Endothelial cell (in vitro differentiated cells): ENCODE data around the gene LAMB1. TPM values are rescaled to one million over a fixed set of nuclear protein-coding genes. Genes with fewer than 3 reads are reported as not detected.

Experiments
- DNase-seq: peaks from one replicate; pipeline ENCODE4 v3.0.0; 2021; ENCODE audit warnings: low spot score
- H3K27ac Mint-ChIP-seq: one replicate; pipeline ENCODE4 v1.8.0; 2021; ENCODE audit warnings: mixed read lengths, inconsistent platforms; ENCODE audit not compliant: unreplicated experiment
- H3K27me3 Mint-ChIP-seq: one replicate; pipeline ENCODE4 v1.8.0; 2021; ENCODE audit warnings: mild to moderate bottlenecking, moderate library complexity, mixed read lengths, inconsistent platforms; ENCODE audit not compliant: unreplicated experiment
- H3K36me3 Mint-ChIP-seq: one replicate; pipeline ENCODE4 v1.8.0; 2021; ENCODE audit warnings: mild to moderate bottlenecking, low read depth, mixed read lengths, inconsistent platforms; ENCODE audit not compliant: unreplicated experiment
- H3K4me1 Mint-ChIP-seq: one replicate; pipeline ENCODE4 v1.8.0; 2021; ENCODE audit warnings: mild to moderate bottlenecking, mixed read lengths, inconsistent platforms; ENCODE audit not compliant: unreplicated experiment
- H3K4me3 Mint-ChIP-seq: one replicate; pipeline ENCODE4 v1.8.0; 2021; ENCODE audit warnings: mild to moderate bottlenecking, mixed read lengths, inconsistent platforms; ENCODE audit not compliant: unreplicated experiment
- H3K9me3 Mint-ChIP-seq: one replicate; pipeline ENCODE4 v1.8.0; 2021; ENCODE audit warnings: mixed read lengths, inconsistent platforms; ENCODE audit not compliant: unreplicated experiment
- total RNA-seq: library from RNA; stranded (reverse); fragmentation: NEBNext Ultra II Directional; extraction: Animal tissue kit (Norgen Biotek cat#: 25700); gene quantifications from one replicate; pipeline ENCODE4 v1.2.1, GENCODE V29; 2021; ENCODE audit not compliant: unreplicated experiment
- TF ChIP-seq, protein P1 (sequence below): fragments of 200-600 bp; sonication (generic); IDR thresholded peaks from one replicate; pipeline ENCODE4 v1.5.0; 2021; ENCODE audit warnings: antibody characterized with exemption; ENCODE audit not compliant: unreplicated experiment

Gene LAMB1
- total RNA-seq, 1 donor from 2014 or later, result 453 TPM

- H3K36me3 Mint-ChIP-seq, result peaks cover 85% of the 10 kb centered on the region
- H3K4me3 Mint-ChIP-seq, result no peak overlapping the region
- no peak overlapping the region for H3K27ac Mint-ChIP-seq
- H3K4me1 Mint-ChIP-seq, result peaks cover 34% of the 10 kb centered on the region
- peaks cover 5% of the 10 kb centered on the region for H3K27me3 Mint-ChIP-seq
- TF ChIP-seq, protein P1, sequence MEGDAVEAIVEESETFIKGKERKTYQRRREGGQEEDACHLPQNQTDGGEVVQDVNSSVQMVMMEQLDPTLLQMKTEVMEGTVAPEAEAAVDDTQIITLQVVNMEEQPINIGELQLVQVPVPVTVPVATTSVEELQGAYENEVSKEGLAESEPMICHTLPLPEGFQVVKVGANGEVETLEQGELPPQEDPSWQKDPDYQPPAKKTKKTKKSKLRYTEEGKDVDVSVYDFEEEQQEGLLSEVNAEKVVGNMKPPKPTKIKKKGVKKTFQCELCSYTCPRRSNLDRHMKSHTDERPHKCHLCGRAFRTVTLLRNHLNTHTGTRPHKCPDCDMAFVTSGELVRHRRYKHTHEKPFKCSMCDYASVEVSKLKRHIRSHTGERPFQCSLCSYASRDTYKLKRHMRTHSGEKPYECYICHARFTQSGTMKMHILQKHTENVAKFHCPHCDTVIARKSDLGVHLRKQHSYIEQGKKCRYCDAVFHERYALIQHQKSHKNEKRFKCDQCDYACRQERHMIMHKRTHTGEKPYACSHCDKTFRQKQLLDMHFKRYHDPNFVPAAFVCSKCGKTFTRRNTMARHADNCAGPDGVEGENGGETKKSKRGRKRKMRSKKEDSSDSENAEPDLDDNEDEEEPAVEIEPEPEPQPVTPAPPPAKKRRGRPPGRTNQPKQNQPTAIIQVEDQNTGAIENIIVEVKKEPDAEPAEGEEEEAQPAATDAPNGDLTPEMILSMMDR, result no peak
- no peaks in the 10 kb centered on the region for H3K9me3 Mint-ChIP-seq
- no peak for DNase-seq
These were observed 54.1 kb downstream of the LAMB1 start for GRCh38 chr7:107948645-107949442.

DNA sequence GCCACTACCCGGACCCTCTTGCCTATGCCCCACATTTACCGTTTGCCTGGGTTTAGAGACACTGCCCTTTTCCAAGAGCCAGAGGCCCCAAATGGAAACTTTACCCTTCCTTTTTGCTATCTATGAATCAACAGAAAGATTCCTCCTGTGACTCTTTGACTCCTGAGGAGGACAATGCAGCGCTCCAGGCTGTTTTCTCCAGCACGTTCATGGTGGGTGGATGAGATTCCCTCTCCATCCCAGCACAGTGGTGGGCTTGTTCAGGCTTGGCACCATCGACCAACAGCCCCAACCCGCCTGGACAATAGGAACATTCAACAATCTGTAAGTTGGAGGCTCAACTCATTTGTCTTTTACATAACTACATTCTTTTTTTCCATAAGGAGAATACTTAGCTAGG lies 56.1 kb downstream of the LAMB1 start:
- TF ChIP-seq, protein P1, result no peak
- no peaks in the 10 kb centered on the region for H3K9me3 Mint-ChIP-seq
- H3K4me1 Mint-ChIP-seq, result peaks cover 43% of the 10 kb centered on the region
- peaks cover 5% of the 10 kb centered on the region for H3K27me3 Mint-ChIP-seq
- peaks cover 83% of the 10 kb centered on the region for H3K36me3 Mint-ChIP-seq
- H3K27ac Mint-ChIP-seq, result no peak overlapping the region
- H3K4me3 Mint-ChIP-seq, result no peak overlapping the region
- no peak for DNase-seq

DNA sequence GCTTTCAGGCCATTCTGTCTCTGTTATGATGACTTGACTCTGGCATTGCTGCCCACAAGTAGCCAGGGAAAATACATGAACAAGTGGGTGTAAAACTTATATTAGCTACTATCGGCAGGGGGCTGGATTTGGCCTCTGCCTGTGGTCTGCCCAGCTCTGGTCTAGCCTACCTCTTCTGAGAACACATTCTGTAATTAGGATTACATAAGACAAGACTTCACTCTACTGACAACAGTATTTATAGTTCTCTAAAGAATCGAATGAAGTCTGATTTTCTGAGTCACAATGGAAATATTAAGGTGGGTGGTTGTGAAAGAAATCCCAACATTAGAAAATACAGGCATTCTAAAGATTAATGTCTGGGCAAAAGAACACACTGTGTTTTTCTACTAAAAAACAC lies 56.5 kb downstream of the LAMB1 start:
- Mint-ChIP-seq H3K27ac (peak overlapping the region; percentile 10), H3K9me3 (no peaks in the 10 kb centered on the region), H3K4me1 (peaks cover 43% of the 10 kb centered on the region), H3K4me3 (no peak overlapping the region), H3K36me3 (peaks cover 80% of the 10 kb centered on the region), H3K27me3 (peaks cover 5% of the 10 kb centered on the region)
- DNase-seq, result no peak
- TF ChIP-seq, protein P1, result no peak

- no peak overlapping the region for H3K4me3 Mint-ChIP-seq
- H3K27ac Mint-ChIP-seq, result peak overlapping the region; percentile 10
- H3K27me3 Mint-ChIP-seq, result peaks cover 4% of the 10 kb centered on the region
- peaks cover 79% of the 10 kb centered on the region for H3K36me3 Mint-ChIP-seq
- DNase-seq, result no peak
- H3K4me1 Mint-ChIP-seq, result peaks cover 48% of the 10 kb centered on the region
- TF ChIP-seq, protein P1, result no peak
- no peaks in the 10 kb centered on the region for H3K9me3 Mint-ChIP-seq
These were observed 57.6 kb downstream of the LAMB1 start for GRCh38 chr7:107945332-107945731.

GRCh38 chr7:107944411-107945169 lies 58.4 kb downstream of the LAMB1 start:
- peaks cover 79% of the 10 kb centered on the region for H3K36me3 Mint-ChIP-seq
- H3K4me1 Mint-ChIP-seq, result peaks cover 53% of the 10 kb centered on the region
- no peaks in the 10 kb centered on the region for H3K9me3 Mint-ChIP-seq
- peaks cover 4% of the 10 kb centered on the region for H3K27me3 Mint-ChIP-seq
- no peak overlapping the region for H3K27ac Mint-ChIP-seq
- no peak overlapping the region for H3K4me3 Mint-ChIP-seq
- TF ChIP-seq, protein P1, result no peak
- no peak for DNase-seq
